Adrenal gland (tissue), 5 donors: ENCODE data around the gene PHF21A.

Experiments used
- POLR2A ChIP-seq, 2 donors: fragments of 450-650 bp; IDR thresholded peaks; one replicate each; pipeline ENCODE4 v1.6.1; 2017; ENCODE audit warnings: antibody characterized with exemption in 2 of 2, mild to moderate bottlenecking in 2 of 2, moderate library complexity in 1 of 2
- TF ChIP-seq, protein P1 (sequence below), 6 experiments: fragments of 450-650 bp in 4 of 6; fragments of 200-600 bp in 2 of 6; sonication (generic) in 1 of 6; IDR thresholded peaks; 1 replicate in 5 of 6; 2 replicates in 1 of 6; pipeline versions ENCODE4 v1.5.1 to v1.8.0; 2016 to 2021; ENCODE audit warnings: antibody characterized with exemption in 6 of 6, mild to moderate bottlenecking in 2 of 6, moderate library complexity in 1 of 6
- donor health status: DM: no; HTN: no; CAD: no.

DNA sequence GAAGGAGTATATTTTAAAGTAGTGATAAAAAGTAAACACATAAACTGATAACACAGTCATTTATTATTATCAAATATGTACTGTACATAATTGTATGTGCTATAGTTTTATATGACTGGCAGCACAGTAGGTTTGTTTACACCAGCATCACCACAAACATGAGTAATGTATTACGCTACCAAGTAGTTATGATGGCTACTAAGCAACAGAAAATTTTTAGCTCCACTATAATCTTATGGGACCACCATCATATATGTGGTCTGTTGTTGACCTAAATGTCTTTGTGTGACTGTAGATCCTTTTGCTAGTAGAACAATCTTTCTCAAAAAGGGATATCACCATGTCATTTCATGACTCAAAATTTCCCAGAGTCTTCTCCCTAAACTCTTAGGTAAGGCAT lies 105.3 kb downstream of the PHF21A start:
- TF ChIP-seq, protein P1, sequence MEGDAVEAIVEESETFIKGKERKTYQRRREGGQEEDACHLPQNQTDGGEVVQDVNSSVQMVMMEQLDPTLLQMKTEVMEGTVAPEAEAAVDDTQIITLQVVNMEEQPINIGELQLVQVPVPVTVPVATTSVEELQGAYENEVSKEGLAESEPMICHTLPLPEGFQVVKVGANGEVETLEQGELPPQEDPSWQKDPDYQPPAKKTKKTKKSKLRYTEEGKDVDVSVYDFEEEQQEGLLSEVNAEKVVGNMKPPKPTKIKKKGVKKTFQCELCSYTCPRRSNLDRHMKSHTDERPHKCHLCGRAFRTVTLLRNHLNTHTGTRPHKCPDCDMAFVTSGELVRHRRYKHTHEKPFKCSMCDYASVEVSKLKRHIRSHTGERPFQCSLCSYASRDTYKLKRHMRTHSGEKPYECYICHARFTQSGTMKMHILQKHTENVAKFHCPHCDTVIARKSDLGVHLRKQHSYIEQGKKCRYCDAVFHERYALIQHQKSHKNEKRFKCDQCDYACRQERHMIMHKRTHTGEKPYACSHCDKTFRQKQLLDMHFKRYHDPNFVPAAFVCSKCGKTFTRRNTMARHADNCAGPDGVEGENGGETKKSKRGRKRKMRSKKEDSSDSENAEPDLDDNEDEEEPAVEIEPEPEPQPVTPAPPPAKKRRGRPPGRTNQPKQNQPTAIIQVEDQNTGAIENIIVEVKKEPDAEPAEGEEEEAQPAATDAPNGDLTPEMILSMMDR (IDR thresholded peaks at IDR 0.05), result no peak
- TF ChIP-seq POLR2A (IDR thresholded peaks at IDR 0.05), result no peak
